ENCODE measurements around the gene CYP19A1.
"Not testable (repeated sequence)": the region's sequence is repeated elsewhere in the genome, so short reads cannot be mapped to it uniquely, and the experiment has no call there.

CYP19A1 gene

GRCh38 chr15:51191072-51191670 lies 147.2 kb downstream of the CYP19A1 start:
- H3K4me3 ChIP-seq (ENCODE audit: low read depth, low read length) = no peak overlapping the region
- no peak for DNase-seq (ENCODE audit: low read depth)
- TF ChIP-seq CTCF (conservative IDR thresholded peaks at IDR 0.05; ENCODE audit: low read depth, low read length) = no peak

- no peak for TF ChIP-seq CTCF (conservative IDR thresholded peaks at IDR 0.05; ENCODE audit: low read depth, low read length)
- DNase-seq (ENCODE audit: low read depth) = no peak
Observed at GRCh38 chr15:51190424-51191068, 147.8 kb downstream of the CYP19A1 start.

GRCh38 chr15:51189669-51190385 lies 148.6 kb downstream of the CYP19A1 start:
- TF ChIP-seq CTCF (conservative IDR thresholded peaks at IDR 0.05; ENCODE audit: low read depth, low read length) = no peak
- DNase-seq (ENCODE audit: low read depth) = no peak
- H3K4me3 ChIP-seq (ENCODE audit: low read depth, low read length) = no peak overlapping the region

More at GRCh38 chr15:51190424-51191068, 147.8 kb downstream of the CYP19A1 start:
- H3K4me3 ChIP-seq (ENCODE audit: low read depth, low read length) = no peak overlapping the region

GRCh38 chr15:51188791-51189190 lies 149.6 kb downstream of the CYP19A1 start:
- not testable (repeated sequence) for H3K4me3 ChIP-seq (ENCODE audit: low read depth, low read length); DNase-seq (ENCODE audit: low read depth)

- no peak overlapping the region for H3K4me3 ChIP-seq (ENCODE audit: low read depth, low read length)
- no peak for TF ChIP-seq CTCF (conservative IDR thresholded peaks at IDR 0.05; ENCODE audit: low read depth, low read length)
- DNase-seq (ENCODE audit: low read depth) = no peak
Observed at GRCh38 chr15:51186891-51187290, 151.5 kb downstream of the CYP19A1 start.

- no peak for TF ChIP-seq CTCF (conservative IDR thresholded peaks at IDR 0.05; ENCODE audit: low read depth, low read length)
- H3K4me3 ChIP-seq (ENCODE audit: low read depth, low read length) = no peak overlapping the region
- DNase-seq (ENCODE audit: low read depth) = no peak
Observed at GRCh38 chr15:51186181-51186705, 152.2 kb downstream of the CYP19A1 start.
